AG09309 (cell line): Measurements from ENCODE around the gene ACTR6.
"Not testable (repeated sequence)": the region's sequence is repeated elsewhere in the genome, so short reads cannot be mapped to it uniquely, and the experiment has no call there.

Experiments
- DNase-seq: peaks from one replicate; pipeline ENCODE4 v3.0.0-alpha.2; 2010; ENCODE audit warnings: low read depth
- H3K4me3 ChIP-seq: 2 replicates; pipeline ENCODE4 v1.5.1; 2011; ENCODE audit warnings: mild to moderate bottlenecking, low read depth, low read length, moderate library complexity; ENCODE audit not compliant: control insufficient read depth
- TF ChIP-seq, protein P1 (sequence below): IDR thresholded peaks from 2 replicates; pipeline ENCODE4 v1.5.1; 2011; ENCODE audit warnings: mild to moderate bottlenecking, low read depth, low read length, inconsistent platforms; ENCODE audit not compliant: insufficient read depth, control insufficient read depth; ENCODE audit errors: missing control alignments

The ACTR6 gene

DNA sequence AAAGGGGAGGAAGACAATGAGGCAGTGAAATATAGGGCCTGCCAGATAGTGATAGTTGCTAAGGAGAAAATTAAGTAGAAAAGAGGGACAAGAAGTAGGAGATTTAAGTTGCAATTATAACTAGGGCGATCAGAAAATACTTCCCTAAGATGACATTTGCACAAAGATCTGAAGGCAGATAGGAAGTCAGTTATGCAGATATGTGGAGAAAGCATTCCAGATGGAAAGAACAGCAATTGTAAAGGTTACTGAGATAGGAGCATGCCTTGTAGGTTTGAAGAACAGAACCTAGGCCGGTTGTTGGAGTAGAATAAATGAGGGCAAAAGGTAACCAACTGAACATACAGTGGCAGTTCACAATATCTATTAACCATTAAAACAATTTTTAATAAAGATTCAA lies 21.4 kb upstream of the ACTR6 start:
- TF ChIP-seq, protein P1, sequence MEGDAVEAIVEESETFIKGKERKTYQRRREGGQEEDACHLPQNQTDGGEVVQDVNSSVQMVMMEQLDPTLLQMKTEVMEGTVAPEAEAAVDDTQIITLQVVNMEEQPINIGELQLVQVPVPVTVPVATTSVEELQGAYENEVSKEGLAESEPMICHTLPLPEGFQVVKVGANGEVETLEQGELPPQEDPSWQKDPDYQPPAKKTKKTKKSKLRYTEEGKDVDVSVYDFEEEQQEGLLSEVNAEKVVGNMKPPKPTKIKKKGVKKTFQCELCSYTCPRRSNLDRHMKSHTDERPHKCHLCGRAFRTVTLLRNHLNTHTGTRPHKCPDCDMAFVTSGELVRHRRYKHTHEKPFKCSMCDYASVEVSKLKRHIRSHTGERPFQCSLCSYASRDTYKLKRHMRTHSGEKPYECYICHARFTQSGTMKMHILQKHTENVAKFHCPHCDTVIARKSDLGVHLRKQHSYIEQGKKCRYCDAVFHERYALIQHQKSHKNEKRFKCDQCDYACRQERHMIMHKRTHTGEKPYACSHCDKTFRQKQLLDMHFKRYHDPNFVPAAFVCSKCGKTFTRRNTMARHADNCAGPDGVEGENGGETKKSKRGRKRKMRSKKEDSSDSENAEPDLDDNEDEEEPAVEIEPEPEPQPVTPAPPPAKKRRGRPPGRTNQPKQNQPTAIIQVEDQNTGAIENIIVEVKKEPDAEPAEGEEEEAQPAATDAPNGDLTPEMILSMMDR = no peak
- no peak for DNase-seq
- no peak overlapping the region for H3K4me3 ChIP-seq

DNA sequence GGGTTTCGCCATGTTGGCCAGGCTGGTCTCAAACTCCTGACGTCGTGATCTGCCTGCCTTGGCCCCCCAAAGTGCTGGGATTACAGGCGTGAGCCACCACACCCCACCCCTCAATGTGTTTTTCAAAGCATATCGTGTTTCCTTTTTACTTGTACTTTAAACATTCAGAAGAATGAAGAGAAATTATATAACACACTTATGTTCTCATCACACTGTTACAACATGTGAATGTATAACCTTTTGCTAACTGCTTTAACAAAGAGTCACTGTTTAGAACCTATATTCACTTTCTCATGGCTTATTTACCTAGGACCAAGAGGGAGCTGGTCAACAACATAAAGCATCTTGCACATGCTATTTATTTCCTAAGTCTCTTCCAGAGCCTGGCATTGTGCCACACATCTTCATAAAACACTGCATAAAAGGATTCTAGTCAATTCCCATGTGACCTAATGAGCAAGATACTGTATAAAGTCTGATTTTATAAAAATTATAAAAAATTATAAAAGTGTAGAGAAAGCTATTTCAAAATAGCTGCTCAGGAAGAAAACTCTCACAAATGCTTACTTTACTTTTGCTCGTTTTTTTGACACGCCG lies 16.0 kb upstream of the ACTR6 start:
- no peak for DNase-seq
- TF ChIP-seq, protein P1 = no peak
- H3K4me3 ChIP-seq = no peak overlapping the region

DNA sequence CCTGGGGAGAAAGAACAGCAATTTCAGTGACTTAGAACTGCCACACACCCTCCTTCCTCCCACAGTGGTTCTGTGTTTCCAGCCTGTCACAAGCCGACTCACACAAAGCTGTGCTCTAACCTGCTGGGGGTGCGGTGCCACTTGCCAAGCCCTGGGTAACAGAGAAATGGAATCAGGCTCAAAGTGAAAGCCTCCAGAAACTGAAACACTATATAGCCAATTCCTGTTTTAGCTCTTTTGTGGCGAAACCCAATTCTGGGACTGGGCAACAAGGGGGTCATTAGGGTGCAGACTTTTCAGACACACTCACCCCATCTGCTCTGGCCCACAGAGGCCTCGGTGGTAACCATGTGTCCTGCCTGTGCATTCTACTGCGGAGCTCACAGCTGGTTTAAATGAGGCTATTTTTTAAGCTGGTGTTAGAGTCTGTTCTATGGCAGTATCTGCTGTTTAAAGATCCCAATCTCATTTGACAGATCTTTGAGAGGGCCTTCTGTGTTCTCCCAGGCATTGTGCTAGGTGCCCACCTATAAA lies 15.2 kb upstream of the ACTR6 start:
- no peak overlapping the region for H3K4me3 ChIP-seq
- TF ChIP-seq, protein P1 = no peak
- DNase-seq = no peak

DNA sequence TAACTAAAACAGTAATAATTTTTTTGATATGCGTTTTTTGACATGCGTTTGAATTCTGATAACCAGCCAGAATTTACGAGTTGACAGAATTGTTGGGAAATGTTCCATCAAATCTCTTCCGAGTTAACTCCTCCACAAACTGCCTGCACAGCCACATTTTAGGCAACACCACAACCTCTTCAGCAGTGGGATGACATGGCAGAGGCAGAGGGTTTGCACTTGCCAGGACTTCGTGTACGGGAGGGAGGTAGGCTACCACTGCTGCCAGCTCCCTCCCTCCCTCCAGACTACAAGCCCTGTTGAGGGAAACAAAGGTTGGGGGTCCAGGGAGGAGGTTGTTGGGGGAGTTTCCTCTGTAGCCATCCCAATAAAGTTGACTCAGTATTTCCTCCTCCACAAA lies 14.5 kb upstream of the ACTR6 start:
- H3K4me3 ChIP-seq = no peak overlapping the region
- no peak for DNase-seq
- TF ChIP-seq, protein P1 = no peak

DNA sequence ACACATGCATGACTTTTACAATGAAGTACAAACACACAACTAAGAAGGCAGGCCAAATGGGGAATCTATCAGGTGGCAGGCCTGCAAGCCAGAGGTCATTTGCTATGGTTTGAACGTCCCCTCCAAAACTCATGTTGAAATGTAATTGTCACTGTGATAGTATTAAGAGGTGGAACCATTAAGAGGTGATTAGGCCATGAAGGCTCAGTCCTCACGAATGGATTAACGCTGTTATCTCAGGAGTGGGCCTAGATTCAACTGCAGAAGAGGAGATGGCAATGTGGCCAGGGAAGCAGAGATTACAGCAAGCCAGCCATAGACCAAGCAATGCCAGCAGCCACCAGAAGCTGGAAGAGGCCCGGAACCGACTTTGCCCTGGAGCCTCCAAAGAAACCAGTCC lies 13.5 kb upstream of the ACTR6 start:
- DNase-seq = no peak
- H3K4me3 ChIP-seq = no peak overlapping the region
- TF ChIP-seq, protein P1 = no peak

DNA sequence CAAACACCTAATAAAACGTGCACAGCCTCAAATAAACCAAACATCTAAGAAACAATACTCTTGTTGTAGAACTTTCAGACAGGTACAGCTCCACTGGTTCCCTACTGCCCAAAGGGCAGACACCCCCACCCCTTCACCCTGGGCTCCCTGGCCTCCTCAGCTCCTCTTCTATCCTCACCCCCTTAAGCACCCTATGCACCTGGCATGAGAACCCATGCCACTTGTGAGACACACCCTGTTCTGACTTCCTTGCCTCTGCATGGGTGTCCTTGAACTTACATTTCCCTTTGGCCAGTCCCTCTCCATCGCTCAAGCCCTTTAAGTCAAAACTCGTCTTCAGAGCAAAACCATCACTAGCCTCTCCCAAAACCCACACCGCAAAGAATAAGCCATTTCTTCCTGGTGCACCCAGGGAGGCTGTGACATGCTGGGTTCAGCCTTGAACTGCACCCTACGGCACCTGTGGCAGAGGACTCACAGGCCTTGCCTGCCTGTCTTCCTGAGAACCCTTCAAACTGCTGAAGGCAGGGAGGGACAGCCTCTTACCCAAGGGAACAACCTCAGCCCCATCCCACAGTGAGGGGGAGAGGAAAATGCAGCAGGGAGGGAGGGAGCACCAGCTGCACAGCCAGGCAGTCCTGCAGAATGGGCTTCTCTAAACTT lies 12.6 kb upstream of the ACTR6 start:
- no peak overlapping the region for H3K4me3 ChIP-seq
- DNase-seq = no peak
- TF ChIP-seq, protein P1 = no peak

DNA sequence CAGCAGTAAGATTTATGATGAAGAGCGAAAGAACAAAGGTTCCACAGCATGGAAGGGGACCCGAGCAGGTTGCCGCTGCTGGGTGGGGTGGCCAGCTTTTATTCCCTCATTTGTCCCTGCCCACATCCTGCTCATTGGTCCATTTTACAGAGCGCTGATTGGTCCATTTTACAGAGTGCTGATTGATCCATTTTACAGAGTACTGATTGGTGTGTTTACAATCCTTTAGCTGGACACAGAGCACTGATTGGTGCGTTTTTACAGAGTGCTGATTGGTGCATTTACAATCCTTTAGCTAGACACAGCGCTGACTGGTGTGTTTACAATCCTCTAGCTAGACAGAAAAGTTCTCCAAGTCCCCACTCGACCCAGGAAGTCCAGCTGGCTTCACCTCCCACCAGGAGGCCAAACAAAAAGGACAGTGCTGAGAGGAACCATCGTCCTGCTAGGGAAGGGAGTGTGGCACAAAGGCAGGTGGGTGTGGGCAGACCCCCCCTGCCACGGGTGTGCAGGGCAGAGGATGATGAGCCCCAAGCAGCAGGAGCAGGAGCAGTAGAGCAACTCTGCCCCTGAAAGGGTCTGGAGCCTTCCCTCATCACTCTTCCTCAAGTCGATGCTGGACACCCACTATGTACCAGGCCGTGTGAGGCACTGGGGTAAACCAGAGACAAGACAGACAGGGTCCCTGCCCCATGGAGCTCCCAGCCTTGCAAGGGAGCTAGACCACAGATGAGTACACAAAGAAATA lies 11.6 kb upstream of the ACTR6 start:
- H3K4me3 ChIP-seq, DNase-seq: not testable (repeated sequence)
